HG03442 (cell line): ENCODE data around the gene RAB39B.
"Not testable (repeated sequence)": the region's sequence is repeated elsewhere in the genome, so short reads cannot be mapped to it uniquely, and the experiment has no call there.

Experiments
- ATAC-seq: cut with Tn5 transposase; IDR thresholded peaks from one replicate; pipeline ENCODE4 v1.9.1; 2021; ENCODE audit warnings: mild to moderate bottlenecking, moderate library complexity; ENCODE audit not compliant: unreplicated experiment

The RAB39B gene, protein sequence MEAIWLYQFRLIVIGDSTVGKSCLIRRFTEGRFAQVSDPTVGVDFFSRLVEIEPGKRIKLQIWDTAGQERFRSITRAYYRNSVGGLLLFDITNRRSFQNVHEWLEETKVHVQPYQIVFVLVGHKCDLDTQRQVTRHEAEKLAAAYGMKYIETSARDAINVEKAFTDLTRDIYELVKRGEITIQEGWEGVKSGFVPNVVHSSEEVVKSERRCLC

DNA sequence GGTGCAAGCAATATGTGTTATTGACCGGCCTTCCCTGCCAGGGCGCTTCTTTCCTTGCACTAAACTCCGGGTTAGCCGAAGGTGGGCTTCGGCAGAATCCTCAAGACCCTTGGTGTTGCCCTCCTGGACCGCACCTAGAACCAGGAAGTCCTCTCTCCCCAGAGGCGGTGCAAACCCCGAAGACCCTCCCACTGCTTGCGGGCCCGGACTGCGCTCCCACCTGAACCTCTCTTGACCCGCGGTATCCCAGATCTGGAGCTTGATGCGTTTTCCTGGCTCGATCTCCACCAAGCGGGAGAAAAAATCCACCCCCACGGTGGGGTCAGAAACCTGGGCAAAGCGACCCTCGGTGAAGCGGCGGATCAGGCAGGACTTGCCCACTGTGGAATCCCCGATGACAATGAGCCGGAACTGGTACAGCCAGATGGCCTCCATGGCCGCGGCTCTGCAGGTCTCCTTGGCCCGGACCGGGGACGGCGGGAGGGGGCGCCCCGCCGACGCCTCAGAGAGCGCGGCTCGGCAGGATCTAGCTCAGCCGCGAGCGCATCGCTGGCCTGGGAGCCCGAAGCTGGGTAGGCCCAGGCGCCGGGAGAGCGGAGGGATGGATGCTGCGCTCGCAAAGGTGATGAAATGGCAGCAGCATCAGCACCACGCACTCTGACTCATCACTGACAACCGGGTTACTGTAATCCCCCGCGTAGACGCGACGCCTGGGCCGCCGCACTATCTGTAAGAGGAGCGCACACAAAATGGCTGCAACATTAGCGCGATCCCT, at the start of gene RAB39B:
Gene RAB39B, minus strand, starts transcription at position 638 of the 775 bp plus-strand sequence. Its CDS starts 203 bp downstream, at position 435.
- ATAC-seq: peak; percentile 95

- ATAC-seq: no peak
These were observed 49.5 kb upstream of the RAB39B start for GRCh38 chrX:155313766-155314165.

- no peak for ATAC-seq
These were observed 29.5 kb upstream of the RAB39B start for GRCh38 chrX:155293771-155294170.

- ATAC-seq: no peak
These were observed 15.6 kb upstream of the RAB39B start for GRCh38 chrX:155279873-155280272.

DNA sequence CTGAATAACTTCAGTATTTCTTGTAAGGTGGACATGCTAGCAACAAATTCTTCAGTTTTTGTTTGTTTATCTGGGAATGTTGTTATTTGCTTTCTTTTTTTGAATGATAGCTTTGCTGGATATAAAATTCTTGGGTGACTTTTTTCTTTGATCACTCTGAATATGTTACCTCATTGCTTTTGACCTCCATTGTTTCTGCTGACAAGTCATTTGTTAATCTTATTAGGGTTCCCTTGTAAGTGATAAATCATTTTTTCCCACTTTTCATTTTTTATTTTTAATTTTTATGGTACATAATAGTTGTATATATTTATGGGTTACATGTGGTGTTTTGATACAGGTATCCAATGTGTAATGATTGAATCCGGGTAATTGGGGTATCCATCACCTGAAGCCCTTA, 6.7 kb upstream of the RAB39B start:
- no peak for ATAC-seq

DNA sequence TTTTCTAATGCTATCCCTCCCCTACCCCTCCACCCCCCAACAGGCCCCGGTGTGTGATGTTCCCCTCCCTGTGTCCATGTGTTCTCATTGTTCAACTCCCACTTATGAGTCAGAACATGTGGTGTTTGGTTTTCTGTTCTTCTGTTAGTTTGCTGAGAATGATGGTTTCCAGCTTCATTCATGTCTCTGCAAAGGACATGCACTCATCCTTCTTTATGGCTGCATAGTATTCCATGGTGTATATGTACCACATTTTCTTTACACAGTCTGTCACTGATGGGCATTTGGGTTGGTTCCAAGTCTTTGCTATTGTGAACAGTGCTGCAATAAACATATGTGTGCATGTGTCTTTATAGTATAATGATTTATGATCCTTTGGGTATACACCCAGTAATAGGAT, 3.7 kb upstream of the RAB39B start:
- ATAC-seq: not testable (repeated sequence)

DNA sequence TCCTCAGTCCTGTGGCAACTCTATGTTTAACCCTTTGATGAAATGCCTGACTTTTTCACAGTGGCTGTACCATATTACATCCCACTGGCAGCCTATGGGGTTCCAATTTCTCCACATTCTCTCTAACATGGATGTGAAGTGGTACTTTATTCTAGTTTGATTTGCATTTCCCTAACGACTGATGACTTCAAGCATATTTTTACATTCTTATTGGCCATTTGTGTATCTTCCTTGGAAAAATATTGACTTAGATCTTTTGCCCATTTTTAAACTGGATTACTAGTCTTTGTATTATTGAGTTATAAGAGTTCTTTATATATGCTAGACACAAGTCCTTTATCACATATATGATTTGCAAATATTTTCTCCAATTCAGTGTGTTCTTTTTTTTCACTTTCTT, 2.1 kb upstream of the RAB39B start:
- ATAC-seq: no peak

DNA sequence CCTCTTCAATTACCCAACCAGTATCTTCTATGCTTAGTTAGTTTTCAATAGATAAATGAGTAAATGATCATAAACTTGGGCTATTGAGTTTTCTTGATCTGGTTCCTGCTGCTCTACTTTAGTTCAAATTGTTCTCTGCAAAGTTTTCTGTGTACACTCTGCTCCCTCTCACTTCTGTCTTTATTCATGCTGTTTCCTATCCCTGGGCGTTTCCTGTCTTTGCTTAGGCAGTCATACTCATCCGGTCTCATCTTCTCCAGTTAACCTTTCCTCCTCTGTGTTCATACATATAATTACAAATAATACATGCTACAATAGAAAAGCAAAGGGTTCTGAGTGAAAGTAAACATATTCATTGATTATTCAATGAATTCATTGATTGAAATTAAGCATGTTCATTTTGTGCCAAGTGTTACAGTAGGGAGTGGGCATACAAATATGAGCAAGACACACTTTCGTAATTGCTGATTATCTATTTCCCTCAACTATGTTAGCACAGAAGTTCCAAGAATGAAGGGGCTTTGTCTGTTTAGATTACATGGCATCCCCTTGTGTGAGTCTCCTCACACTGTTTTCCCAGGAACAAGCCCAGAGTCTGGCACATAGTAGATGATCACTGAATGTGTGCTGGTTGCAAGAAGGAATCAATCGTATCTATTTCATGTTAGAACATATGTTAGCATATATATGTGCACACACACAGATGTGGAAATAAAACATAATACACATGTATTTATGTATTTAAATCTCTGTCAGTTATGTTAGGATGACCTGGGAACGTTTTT, 1.1 kb downstream of the RAB39B start:
- ATAC-seq: no peak

GRCh38 chrX:155259752-155260151, 4.5 kb downstream of the RAB39B start:
- no peak for ATAC-seq

- no peak for ATAC-seq
These were observed 12.9 kb downstream of the RAB39B start for GRCh38 chrX:155251391-155251790.

GRCh38 chrX:155247497-155247896, 16.8 kb downstream of the RAB39B start:
- no peak for ATAC-seq

DNA sequence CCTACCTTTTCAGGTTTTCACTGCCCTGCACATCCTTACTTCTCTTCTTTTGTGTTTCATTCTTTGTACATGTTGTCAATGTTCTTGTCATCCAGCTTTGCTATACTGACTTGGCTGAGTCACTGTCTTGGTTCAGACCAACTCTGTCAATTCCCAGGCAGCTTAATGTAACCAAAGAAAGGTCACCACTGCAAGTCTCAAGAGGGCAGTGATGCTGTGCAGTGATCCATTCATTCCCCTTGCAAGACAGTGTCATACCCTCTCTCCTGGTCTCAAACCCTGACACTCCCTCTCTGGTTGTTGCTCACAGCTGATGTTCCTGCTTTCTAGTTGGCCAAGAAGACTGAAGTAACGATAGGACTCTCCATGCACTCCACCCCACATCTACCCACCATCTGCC, 17.5 kb downstream of the RAB39B start:
- ATAC-seq: no peak

DNA sequence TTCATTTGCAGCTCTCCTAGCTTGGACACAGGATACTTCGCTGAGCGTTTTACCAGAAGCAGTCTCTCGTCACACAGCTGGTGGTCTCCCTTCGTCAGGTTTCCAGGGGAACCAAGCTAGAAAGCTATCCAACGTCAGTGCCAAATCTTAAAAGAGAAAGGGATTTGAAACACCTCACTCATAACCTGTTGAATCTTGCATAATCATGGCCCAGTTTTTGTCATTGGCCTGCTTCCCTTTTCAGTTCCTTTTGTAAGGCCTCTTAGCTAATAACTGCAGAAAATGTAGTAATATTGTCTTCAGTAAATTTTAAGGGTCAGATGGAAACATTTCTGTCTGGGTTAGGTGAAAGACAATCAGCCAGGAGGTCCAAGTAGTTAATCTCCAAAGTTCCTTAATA, 22.0 kb downstream of the RAB39B start:
- no peak for ATAC-seq

- ATAC-seq: no peak
These were observed 26.6 kb downstream of the RAB39B start for GRCh38 chrX:155237719-155238118.

GRCh38 chrX:155235891-155236290, 28.4 kb downstream of the RAB39B start:
- no peak for ATAC-seq

GRCh38 chrX:155231163-155231562, 33.1 kb downstream of the RAB39B start:
- peak; percentile 83 for ATAC-seq

- ATAC-seq: no peak
These were observed 38.5 kb downstream of the RAB39B start for GRCh38 chrX:155225774-155226173.

GRCh38 chrX:155223746-155224145, 40.5 kb downstream of the RAB39B start:
- ATAC-seq: not testable (repeated sequence)

DNA sequence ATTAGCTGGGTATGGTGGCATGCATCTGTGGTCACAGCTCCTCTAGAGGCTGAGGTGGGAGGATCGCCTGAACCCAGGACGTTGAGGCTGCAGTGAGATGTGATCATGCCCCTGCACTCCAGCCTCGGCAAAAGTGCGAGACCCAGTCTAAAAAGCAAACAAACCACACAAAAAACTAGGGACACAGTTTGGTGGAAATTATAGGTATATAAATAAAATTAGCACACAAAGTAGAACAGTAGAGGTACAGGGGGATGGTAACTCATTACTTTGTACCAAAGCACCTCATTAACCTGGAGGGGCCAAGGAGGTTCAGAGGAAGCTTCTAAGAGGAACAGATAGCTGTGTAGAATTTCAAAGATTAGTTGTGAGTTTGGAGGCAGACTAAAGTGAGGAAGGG, 42.9 kb downstream of the RAB39B start:
- ATAC-seq: no peak

- ATAC-seq: no peak
These were observed 45.5 kb downstream of the RAB39B start for GRCh38 chrX:155218777-155219176.

DNA sequence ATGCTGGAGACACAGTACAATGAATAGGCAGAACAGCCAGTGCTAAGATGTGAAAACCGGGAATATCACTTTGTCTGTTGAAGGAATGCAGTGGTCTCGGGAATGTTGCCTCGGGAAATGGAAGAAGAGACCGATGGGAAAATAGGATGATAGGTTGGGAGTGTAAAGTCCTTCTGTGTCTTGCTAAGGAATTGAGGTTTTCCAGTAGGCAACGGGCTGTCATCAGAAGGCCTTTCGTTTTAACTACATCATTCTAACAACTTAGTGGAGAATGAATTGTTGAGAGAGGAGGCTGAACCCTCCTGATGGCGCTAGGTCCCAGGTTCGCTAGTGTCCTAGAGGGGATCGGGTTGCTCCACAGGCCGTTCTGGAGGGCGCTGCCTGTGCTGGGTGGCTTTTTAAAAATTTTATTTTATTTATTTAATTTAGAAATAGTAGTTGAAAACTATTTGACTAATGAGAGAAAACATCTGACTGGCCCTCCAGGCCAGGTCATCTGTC, 47.3 kb downstream of the RAB39B start:
- ATAC-seq: no peak
